ENCODE results near the gene AQP2.

AQP2 gene

GRCh38 chr12:50006280-50006679, 55.7 kb downstream of the AQP2 start:
- DNase-seq, result no peak
- TF ChIP-seq POLR2A (IDR thresholded peaks at IDR 0.05; ENCODE audit: low read length), result no peak
- TF ChIP-seq GATA1 (IDR thresholded peaks at IDR 0.05; ENCODE audit: low read depth, low read length), result no peak

DNA sequence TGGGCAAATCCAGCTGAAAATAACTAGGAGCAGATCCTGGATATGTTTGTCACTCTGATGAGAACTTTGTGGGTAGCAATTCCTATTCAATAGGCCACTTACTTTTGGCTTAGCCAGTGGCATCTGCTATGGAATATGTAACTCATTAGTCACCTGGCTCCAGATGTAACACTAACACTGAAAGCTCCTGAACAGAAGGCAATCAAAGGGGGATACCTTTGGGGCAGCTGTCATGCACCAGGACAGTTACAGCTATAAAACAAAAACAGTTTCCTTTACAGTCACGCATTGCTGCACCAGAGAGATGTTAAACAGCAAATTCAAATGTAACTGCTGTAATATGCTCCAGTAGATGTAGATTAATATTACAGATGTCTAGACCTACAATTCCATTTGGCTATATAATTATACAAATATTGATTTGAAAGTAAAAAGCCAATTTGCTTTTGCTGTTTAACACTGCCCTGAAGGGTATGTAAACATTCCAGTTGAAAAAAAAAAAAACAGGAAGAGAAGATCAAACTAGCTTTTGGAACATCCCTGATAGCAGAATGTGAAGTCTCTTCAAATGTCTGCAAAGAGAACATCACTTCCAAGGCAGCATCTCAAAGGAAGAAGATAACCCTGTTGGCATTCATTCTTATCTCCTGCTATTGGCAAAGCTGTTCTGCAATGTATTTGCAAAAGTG, 56.4 kb downstream of the AQP2 start:
- no peak for TF ChIP-seq POLR2A (IDR thresholded peaks at IDR 0.05; ENCODE audit: low read length)
- no peak for TF ChIP-seq GATA1 (IDR thresholded peaks at IDR 0.05; ENCODE audit: low read depth, low read length)
- no peak for DNase-seq

Measured in erythroblast (primary cell).